ENCODE measurements around the gene RRP15. TPM values are rescaled to one million over a fixed set of nuclear protein-coding genes. Genes with fewer than 3 reads are reported as not detected.

Gene RRP15
- total RNA-seq, 1 experiment from 2014 or later, result 36.0 TPM

- TF ChIP-seq, protein P1, sequence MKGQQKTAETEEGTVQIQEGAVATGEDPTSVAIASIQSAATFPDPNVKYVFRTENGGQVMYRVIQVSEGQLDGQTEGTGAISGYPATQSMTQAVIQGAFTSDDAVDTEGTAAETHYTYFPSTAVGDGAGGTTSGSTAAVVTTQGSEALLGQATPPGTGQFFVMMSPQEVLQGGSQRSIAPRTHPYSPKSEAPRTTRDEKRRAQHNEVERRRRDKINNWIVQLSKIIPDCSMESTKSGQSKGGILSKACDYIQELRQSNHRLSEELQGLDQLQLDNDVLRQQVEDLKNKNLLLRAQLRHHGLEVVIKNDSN (CRISPR knock-in tag; IDR thresholded peaks at IDR 0.05), result no peak
- TF ChIP-seq GTF2I (CRISPR knock-in tag; conservative IDR thresholded peaks at IDR 0.05) (no peak), JAZF1 (CRISPR knock-in tag; IDR thresholded peaks at IDR 0.05) (no peak), RELA (CRISPR knock-in tag; IDR thresholded peaks at IDR 0.05; ENCODE audit: borderline replicate concordance) (no peak), ESRRA (CRISPR knock-in tag; IDR thresholded peaks at IDR 0.05; ENCODE audit: borderline replicate concordance) (no peak), TEAD1 (CRISPR knock-in tag; IDR thresholded peaks at IDR 0.05) (no peak), RORB (CRISPR knock-in tag; IDR thresholded peaks at IDR 0.05) (no peak), NFYB (CRISPR knock-in tag; conservative IDR thresholded peaks at IDR 0.05; ENCODE audit: low read depth) (no peak), SMAD3 (CRISPR knock-in tag; IDR thresholded peaks at IDR 0.05; ENCODE audit: borderline replicate concordance) (no peak), MYBL2 (CRISPR knock-in tag; IDR thresholded peaks at IDR 0.05) (no peak), HMGA2 (CRISPR knock-in tag; IDR thresholded peaks at IDR 0.05) (no peak), ELF4 (CRISPR knock-in tag; IDR thresholded peaks at IDR 0.05; ENCODE audit: low read depth) (no peak), SMAD4 (CRISPR knock-in tag; IDR thresholded peaks at IDR 0.05) (no peak)
- TF ChIP-seq, protein P2, sequence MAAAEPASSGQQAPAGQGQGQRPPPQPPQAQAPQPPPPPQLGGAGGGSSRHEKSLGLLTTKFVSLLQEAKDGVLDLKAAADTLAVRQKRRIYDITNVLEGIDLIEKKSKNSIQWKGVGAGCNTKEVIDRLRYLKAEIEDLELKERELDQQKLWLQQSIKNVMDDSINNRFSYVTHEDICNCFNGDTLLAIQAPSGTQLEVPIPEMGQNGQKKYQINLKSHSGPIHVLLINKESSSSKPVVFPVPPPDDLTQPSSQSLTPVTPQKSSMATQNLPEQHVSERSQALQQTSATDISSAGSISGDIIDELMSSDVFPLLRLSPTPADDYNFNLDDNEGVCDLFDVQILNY (CRISPR knock-in tag; IDR thresholded peaks at IDR 0.05), result no peak
Measured at GRCh38 chr1:218259339-218259738, 25.8 kb upstream of the RRP15 start (continued).

DNA sequence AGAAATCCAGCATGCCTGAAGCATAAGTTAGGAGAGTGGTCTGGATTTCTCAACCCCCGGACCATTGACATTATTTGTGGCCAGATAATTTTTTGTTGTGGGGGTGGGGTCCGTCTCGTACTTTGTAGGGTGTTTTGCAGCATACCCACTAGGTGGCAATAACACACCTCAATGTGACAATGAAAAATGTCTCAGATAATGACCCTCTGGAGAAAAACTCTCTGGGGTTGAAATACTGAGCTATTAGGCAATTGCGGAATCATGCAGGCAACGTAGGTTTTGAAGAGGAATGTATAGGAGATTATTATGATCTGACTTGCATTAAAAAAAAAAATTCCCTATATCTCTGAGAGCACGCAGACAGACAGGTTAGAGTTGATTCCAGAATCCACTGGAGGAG is 25.3 kb upstream of the RRP15 start:
- DNase-seq (ENCODE audit: low spot score) (no peak), ATAC-seq (peak; percentile 89)
- CTCF ChIA-PET, result interaction anchor here (0.6 to 1.7 kb wide), 28 partner anchors 9 to 1553 kb away, joined by 3 to 17 read pairs (median 4); partner anchors contain the start of genes RRP15 and TGFB2
- Mint-ChIP-seq H3K4me3 (no peak overlapping the region), H3K36me3 (no peaks in the 10 kb centered on the region), H3K27me3 (ENCODE audit: low read depth) (no peaks in the 10 kb centered on the region), H3K27ac (no peak overlapping the region), H3K9me3 (no peaks in the 10 kb centered on the region), H3K4me1 (peaks cover 15% of the 10 kb centered on the region)
- TF ChIP-seq, protein P3, sequence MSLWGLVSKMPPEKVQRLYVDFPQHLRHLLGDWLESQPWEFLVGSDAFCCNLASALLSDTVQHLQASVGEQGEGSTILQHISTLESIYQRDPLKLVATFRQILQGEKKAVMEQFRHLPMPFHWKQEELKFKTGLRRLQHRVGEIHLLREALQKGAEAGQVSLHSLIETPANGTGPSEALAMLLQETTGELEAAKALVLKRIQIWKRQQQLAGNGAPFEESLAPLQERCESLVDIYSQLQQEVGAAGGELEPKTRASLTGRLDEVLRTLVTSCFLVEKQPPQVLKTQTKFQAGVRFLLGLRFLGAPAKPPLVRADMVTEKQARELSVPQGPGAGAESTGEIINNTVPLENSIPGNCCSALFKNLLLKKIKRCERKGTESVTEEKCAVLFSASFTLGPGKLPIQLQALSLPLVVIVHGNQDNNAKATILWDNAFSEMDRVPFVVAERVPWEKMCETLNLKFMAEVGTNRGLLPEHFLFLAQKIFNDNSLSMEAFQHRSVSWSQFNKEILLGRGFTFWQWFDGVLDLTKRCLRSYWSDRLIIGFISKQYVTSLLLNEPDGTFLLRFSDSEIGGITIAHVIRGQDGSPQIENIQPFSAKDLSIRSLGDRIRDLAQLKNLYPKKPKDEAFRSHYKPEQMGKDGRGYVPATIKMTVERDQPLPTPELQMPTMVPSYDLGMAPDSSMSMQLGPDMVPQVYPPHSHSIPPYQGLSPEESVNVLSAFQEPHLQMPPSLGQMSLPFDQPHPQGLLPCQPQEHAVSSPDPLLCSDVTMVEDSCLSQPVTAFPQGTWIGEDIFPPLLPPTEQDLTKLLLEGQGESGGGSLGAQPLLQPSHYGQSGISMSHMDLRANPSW (CRISPR knock-in tag; conservative IDR thresholded peaks at IDR 0.05; ENCODE audit: low read depth), result no peak
- TF ChIP-seq, protein P4, sequence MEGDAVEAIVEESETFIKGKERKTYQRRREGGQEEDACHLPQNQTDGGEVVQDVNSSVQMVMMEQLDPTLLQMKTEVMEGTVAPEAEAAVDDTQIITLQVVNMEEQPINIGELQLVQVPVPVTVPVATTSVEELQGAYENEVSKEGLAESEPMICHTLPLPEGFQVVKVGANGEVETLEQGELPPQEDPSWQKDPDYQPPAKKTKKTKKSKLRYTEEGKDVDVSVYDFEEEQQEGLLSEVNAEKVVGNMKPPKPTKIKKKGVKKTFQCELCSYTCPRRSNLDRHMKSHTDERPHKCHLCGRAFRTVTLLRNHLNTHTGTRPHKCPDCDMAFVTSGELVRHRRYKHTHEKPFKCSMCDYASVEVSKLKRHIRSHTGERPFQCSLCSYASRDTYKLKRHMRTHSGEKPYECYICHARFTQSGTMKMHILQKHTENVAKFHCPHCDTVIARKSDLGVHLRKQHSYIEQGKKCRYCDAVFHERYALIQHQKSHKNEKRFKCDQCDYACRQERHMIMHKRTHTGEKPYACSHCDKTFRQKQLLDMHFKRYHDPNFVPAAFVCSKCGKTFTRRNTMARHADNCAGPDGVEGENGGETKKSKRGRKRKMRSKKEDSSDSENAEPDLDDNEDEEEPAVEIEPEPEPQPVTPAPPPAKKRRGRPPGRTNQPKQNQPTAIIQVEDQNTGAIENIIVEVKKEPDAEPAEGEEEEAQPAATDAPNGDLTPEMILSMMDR (IDR thresholded peaks at IDR 0.05), result 0 out of 2 replicates have a peak, but pooled peaks have one; percentile 41
- TF ChIP-seq, protein P5, sequence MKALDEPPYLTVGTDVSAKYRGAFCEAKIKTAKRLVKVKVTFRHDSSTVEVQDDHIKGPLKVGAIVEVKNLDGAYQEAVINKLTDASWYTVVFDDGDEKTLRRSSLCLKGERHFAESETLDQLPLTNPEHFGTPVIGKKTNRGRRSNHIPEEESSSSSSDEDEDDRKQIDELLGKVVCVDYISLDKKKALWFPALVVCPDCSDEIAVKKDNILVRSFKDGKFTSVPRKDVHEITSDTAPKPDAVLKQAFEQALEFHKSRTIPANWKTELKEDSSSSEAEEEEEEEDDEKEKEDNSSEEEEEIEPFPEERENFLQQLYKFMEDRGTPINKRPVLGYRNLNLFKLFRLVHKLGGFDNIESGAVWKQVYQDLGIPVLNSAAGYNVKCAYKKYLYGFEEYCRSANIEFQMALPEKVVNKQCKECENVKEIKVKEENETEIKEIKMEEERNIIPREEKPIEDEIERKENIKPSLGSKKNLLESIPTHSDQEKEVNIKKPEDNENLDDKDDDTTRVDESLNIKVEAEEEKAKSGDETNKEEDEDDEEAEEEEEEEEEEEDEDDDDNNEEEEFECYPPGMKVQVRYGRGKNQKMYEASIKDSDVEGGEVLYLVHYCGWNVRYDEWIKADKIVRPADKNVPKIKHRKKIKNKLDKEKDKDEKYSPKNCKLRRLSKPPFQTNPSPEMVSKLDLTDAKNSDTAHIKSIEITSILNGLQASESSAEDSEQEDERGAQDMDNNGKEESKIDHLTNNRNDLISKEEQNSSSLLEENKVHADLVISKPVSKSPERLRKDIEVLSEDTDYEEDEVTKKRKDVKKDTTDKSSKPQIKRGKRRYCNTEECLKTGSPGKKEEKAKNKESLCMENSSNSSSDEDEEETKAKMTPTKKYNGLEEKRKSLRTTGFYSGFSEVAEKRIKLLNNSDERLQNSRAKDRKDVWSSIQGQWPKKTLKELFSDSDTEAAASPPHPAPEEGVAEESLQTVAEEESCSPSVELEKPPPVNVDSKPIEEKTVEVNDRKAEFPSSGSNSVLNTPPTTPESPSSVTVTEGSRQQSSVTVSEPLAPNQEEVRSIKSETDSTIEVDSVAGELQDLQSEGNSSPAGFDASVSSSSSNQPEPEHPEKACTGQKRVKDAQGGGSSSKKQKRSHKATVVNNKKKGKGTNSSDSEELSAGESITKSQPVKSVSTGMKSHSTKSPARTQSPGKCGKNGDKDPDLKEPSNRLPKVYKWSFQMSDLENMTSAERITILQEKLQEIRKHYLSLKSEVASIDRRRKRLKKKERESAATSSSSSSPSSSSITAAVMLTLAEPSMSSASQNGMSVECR (CRISPR knock-in tag; IDR thresholded peaks at IDR 0.05; ENCODE audit: borderline replicate concordance), result no peak
- no peak for TF ChIP-seq AFF4 (CRISPR knock-in tag; IDR thresholded peaks at IDR 0.05; ENCODE audit: borderline replicate concordance)
- POLR2A ChIA-PET, result interaction anchor here (0.5 to 1.2 kb wide), 3 partner anchors 25 to 536 kb away, joined by 3 to 6 read pairs (median 5); partner anchors contain the start of gene RRP15

Measured in WTC11 (cell line).